Activated T-cell treated with anti-CD3 and anti-CD28 coated beads, Interleukin-2, amount 50 U/mL, for 48 hours (primary cell): ENCODE data around the gene USP49.
A peak's percentile ranks its signal among the peaks of the same experiment; 100 is the strongest.
"Not testable (repeated sequence)": the region's sequence is repeated elsewhere in the genome, so short reads cannot be mapped to it uniquely, and the experiment has no call there.

Experiments
- DNase-seq, 2 experiments: peaks; one replicate each; pipeline ENCODE4 v3.0.0-alpha.2; 2020

Gene USP49

DNA sequence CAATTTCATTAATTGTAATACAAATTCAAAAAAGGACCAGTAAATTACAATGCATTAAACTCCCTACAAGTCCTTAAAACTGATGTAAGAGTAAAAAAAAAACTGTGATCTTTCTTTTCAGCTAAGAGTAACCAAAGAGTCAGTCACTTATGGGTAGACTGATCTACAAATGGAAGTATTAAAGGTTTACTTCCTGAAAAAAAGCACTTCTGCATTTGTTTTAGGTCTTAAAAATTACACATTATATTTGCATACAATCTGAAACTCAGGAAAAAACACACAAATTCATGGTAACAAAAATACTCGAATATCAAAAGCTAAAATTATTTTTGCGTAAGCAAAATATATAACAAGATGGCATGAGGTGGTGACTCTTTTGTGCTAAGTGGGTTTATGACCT lies 23.5 kb downstream of the USP49 start:
- DNase-seq, result no peak

DNA sequence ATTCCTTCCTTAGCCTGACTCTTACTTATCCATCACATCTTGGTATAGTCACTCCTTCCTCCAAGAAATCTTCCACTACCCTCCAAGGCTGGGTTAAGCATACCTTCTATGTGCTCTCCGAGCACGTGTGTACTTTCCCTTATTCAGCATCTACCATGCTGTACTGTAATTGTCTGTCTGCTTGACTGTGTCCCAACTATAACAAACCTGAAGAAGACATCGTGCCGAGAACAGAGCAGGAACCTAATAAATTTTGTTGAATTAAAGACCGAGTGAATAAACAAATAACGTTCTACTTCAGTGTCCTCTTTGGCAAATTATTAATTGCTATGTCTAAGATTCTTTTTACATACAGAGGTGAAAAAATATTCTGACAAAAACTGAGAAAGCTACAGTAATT lies 35.8 kb downstream of the USP49 start:
- DNase-seq, result no peak

GRCh38 chr6:41858703-41859102 lies 36.5 kb downstream of the USP49 start:
- no peak for DNase-seq

DNA sequence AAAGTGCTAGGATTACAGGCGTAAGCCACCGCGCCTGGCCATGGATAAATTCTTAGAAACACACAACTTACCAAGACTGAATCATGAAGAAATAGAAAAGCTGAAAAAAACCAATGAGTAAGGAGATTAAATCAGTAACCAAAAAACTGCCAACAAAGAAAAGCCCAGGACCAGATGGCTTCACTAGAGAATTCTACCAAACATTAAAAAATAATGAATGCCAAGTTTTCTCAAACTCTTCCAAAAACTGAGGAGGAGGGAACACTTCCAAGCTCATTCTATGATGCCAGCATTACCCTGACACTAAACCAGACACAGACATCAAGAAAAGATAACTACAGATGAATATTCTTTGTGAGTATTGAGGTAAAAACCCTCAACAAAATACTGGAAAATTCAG lies 44.3 kb downstream of the USP49 start:
- no peak for DNase-seq

- DNase-seq, result peak; percentile 62 to 67
Measured at GRCh38 chr6:41846666-41847237, 48.4 kb downstream of the USP49 start.

- no peak for DNase-seq
Measured at GRCh38 chr6:41843178-41843577, 52.0 kb downstream of the USP49 start.

GRCh38 chr6:41840326-41840725 lies 54.8 kb downstream of the USP49 start:
- DNase-seq, result no peak

GRCh38 chr6:41836660-41837052 lies 58.5 kb downstream of the USP49 start:
- DNase-seq, result no peak

DNA sequence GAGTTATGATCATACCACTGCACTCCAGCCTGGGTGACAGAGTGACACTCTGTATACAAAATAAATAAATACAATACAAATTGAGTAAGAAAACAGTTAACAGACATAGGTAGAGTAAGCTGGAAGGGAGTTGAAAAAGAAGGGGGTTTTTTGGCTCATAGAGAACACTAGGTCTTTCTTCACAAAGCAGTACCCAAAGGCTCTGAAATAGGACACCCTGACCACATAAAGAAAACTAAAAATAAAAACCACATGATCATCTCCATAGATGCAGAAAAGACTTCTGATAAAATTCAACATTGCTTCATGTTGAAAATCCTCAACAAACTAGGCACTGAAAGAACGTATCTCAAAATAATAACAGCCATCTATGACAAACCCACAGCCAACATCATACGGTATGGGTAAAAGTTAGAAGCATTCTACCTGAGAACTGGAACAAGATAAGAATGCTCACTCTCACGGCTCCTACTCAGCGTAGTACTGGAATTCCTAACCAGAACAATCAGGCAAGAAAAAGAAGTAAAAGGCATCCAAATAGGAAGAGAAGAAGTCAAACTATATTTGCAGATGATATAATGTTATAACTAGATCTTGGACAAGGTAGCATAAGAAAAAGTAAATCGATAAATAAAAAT lies 59.0 kb downstream of the USP49 start:
- no peak for DNase-seq

- DNase-seq, result no peak
Measured at GRCh38 chr6:41832263-41832662, 62.9 kb downstream of the USP49 start.

- no peak for DNase-seq
Measured at GRCh38 chr6:41826343-41827022, 68.7 kb downstream of the USP49 start.

DNA sequence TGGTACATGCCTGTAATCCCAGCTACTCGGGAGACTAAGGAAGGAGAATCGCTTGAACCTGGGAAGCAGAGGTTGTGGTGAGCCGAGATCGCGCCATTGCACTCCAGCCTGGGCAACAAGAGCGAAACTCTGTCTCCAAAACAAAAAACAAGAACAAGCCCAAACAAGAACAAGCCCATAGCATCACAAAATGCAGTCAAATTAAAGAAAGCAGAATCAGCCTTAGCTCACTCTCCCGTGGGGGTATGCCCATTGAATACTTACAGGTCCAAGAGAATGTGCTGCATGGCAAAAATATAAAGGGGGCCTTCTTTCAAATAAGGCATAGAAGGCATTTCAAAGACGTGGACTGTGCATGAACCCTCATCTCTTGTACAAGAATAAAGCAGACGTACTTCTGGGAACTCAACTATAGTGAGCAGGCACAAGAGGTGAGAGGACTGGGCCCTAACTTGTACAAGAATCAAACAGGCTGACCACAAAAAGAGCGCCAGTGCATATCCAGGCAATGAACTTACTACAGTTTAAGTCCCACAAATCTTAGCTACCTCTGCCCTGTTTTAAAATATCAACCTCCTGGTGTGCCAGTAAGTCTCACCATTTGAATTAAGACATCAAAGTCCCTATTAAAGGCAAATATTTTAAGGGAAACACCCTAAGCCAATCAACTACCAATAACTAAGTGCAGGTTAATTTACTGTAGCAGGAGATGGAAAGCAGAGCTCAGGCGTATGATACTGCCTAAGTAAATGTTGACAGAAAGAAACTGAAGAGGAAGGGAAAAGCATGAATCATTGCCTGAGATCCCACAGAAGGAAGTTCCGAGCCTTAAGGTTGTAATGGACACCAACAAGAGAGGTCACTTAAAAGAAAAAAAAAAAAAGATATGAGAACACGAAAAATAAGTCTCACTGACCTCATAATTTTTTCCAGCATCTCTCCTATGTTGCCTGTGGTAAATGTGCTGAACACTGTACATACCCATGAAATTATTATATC lies 70.3 kb downstream of the USP49 start:
- DNase-seq, result no peak

DNA sequence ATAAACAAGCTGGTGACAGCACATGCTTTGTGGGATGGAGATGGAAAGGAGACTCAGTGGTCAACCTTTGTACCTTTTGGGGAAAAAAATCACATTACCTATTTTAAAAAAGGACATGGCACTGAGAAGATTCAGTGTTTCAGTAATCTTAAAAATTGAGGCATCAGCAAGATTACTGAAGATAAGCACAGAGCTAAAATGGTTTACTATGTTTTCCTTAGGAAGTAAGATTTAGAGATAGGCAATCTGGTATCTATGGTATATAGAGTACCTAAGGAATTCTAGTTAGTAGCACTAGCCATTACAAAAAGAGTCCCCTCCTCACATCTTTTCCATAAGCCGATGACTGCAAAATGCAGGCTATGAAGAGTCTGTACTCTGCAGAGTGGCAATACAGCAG lies 72.0 kb downstream of the USP49 start:
- no peak for DNase-seq

DNA sequence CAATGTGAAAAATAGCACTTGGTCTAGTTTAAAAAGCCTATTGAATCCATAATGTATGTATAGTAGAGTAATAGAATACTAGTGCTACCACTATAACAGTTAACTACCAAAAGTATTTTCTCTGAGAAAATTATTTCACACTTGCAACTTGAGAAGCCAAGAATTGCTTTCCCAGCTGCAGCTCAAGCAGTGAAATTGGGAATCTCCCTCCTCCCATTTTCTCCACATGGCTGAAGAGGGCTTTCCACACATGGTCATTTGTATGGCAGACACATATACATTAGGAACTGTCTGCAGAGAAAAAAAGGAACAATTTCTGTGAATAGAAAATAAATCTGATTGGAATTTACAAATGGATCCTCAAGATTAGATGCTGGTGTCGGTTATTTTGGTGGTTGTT lies 73.2 kb downstream of the USP49 start:
- DNase-seq, result no peak

- DNase-seq, result no peak
Measured at GRCh38 chr6:41821266-41821665, 73.9 kb downstream of the USP49 start.

DNA sequence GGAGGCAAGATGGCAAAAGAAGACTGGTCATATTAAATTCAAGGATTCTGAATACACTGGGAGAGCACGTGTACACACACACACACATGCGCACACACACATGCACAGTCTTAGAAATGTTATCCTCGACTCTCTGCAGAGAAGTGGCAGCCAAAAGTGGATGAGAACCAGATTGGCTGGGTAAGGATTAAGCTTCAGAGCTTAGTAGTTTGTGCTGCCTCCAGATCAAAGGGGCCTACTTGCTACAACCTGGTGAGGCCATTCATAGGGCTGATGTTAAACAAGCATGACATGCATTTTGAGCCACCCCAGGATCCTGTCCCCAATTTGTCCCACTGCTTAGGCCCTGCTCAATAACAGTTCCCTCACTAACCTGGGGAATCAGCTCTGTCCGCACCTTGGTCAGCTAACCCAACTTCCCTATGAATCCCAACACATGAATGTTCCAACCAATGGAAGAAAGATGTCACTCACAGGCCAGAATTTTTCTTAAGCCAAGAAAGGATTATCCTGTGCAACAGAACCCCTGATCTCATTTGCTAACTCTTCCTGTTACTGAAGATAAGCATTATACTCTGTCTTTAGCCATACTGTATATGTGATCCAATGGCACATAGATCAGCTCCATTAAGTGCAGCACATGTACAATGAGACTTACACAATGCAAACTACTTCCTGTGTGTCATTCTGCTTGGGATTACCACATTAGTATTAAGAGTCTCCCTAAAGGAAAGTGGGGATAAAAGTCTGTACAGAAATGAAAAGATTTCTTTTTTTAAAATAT lies 76.7 kb downstream of the USP49 start:
- no peak for DNase-seq

DNA sequence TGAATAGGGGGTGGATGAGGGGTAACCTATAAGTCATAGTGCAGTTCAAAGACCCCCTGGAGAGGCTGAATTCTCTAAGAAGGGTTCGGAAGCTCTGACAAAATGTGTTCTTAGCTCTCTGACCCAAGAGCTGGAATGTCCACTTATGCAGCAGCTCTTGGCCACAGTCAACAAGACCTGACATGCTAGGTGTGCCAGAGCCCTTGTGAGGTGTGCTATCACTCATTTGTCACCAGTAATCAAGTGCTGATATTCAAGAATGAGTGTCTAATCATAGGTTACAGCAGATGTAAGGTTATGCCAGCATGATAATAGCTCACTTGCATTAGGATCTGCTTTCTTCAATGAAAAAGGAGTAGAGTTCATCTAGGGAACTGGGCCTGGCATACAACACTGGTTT lies 79.6 kb downstream of the USP49 start:
- no peak for DNase-seq

- DNase-seq, result no peak
Measured at GRCh38 chr6:41814629-41815028, 80.5 kb downstream of the USP49 start.

DNA sequence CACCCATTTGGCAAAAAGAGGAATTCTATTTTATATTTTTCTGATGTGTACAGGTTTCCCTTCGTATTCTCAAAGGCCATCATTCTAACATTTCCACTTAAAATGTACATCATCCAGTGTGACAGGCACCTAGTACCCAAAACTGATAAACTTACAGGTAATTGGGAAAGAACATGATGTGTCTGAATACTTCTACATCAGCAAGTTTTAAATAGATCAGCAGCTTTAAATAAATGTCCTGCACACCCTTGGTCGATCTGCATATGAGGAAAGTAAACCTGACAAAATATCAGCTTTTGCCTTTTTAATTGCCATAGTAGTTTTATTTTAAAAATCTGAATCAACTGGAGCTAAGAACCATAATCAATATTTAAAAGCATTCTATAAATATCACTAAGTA lies 81.2 kb downstream of the USP49 start:
- DNase-seq, result no peak

DNA sequence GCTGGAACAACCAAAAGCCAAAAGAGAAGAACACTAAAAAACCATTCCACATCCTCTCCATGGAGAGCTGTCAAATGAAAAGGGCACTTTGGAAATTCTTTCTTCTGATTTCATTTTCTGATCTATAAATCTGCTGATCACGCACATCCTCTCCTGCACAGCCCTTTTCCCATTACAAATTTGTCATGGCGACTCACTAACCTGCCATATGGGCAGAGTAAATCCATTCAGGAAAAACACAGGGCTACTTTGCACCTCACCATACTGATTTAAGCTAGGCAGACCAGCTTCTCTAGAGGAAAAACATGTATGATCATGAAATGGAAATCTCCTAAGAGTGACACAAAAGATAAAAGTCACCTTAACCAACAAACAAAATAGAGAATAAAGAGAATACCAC lies 81.7 kb downstream of the USP49 start:
- DNase-seq, result no peak

DNA sequence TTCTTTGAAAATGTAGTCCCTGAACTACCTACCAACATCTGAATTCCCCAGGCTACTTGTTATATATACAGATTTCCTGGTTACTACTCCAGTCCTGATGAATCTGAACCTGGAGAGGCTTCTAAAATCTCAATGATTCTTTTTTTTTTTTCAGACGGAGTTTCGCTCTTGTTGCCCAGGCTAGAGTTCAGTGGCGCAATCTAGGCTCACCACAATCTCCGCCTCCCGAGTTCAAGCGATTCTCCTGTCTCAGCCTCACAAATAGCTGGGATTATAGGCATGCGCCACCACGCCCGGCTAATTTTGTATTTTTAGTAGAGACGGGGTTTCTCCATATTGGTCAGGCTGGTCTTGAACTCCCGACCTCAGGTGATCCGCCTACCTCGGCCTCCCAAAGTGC lies 83.2 kb downstream of the USP49 start:
- not testable (repeated sequence) for DNase-seq

GRCh38 chr6:41811095-41811494 lies 84.1 kb downstream of the USP49 start:
- no peak for DNase-seq
